ENCODE results near the gene CETP.

The CETP gene

GRCh38 chr16:57007050-57007449, 45.3 kb downstream of the CETP start:
- no peaks in the 10 kb centered on the region for H3K9me3 ChIP-seq (ENCODE audit: severe bottlenecking)
- no peaks in the 10 kb centered on the region for H3K36me3 ChIP-seq (ENCODE audit: low read depth)
- ATAC-seq (ENCODE audit: low read depth): no peak
- no peak overlapping the region for H3K27ac ChIP-seq (ENCODE audit: poor library complexity, severe bottlenecking)
- no peak for TF ChIP-seq CTCF (IDR thresholded peaks at IDR 0.05; ENCODE audit: poor library complexity, severe bottlenecking)
- DNase-seq (ENCODE audit: low spot score): no peak
- H3K27me3 ChIP-seq (ENCODE audit: insufficient read depth, poor library complexity, severe bottlenecking): no peaks in the 10 kb centered on the region
- no peak overlapping the region for H3K4me3 ChIP-seq (ENCODE audit: severe bottlenecking)
- peaks cover 3% of the 10 kb centered on the region for H3K4me1 ChIP-seq (ENCODE audit: insufficient read depth, poor library complexity, severe bottlenecking)

GRCh38 chr16:57007530-57007929, 45.8 kb downstream of the CETP start:
- ATAC-seq (ENCODE audit: low read depth) (no peak), DNase-seq (ENCODE audit: low spot score) (no peak)
- Histone ChIP-seq H3K4me3 (ENCODE audit: severe bottlenecking) (no peak overlapping the region), H3K36me3 (ENCODE audit: low read depth) (no peaks in the 10 kb centered on the region), H3K4me1 (ENCODE audit: insufficient read depth, poor library complexity, severe bottlenecking) (peaks cover 3% of the 10 kb centered on the region), H3K27me3 (ENCODE audit: insufficient read depth, poor library complexity, severe bottlenecking) (no peaks in the 10 kb centered on the region), H3K9me3 (ENCODE audit: severe bottlenecking) (no peaks in the 10 kb centered on the region), H3K27ac (ENCODE audit: poor library complexity, severe bottlenecking) (no peak overlapping the region)
- TF ChIP-seq CTCF (IDR thresholded peaks at IDR 0.05; ENCODE audit: poor library complexity, severe bottlenecking): no peak

DNA sequence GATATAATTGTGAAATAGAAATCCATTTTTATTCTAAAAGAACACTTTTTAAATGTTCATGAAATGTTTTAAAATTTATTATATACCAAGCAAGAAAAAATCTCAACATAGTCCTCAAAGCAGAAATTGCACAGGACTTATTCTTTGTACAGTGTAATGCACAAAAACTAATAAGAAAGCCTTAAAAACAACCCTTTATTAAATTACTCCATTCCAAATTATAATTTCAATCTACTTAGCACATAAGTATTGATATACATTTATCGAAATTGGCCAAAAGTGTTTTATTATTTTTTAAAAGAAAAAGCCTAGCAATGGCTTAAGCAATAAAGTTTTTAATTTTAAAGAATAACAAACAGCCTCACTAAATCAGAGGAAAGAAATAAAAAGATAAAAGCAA, 46.7 kb downstream of the CETP start:
- H3K36me3 ChIP-seq (ENCODE audit: low read depth): no peaks in the 10 kb centered on the region
- no peaks in the 10 kb centered on the region for H3K27me3 ChIP-seq (ENCODE audit: insufficient read depth, poor library complexity, severe bottlenecking)
- TF ChIP-seq CTCF (IDR thresholded peaks at IDR 0.05; ENCODE audit: poor library complexity, severe bottlenecking): no peak
- H3K27ac ChIP-seq (ENCODE audit: poor library complexity, severe bottlenecking): no peak overlapping the region
- H3K4me1 ChIP-seq (ENCODE audit: insufficient read depth, poor library complexity, severe bottlenecking): peaks cover 9% of the 10 kb centered on the region
- DNase-seq (ENCODE audit: low spot score): no peak
- ATAC-seq (ENCODE audit: low read depth): no peak
- H3K4me3 ChIP-seq (ENCODE audit: severe bottlenecking): no peak overlapping the region
- H3K9me3 ChIP-seq (ENCODE audit: severe bottlenecking): no peaks in the 10 kb centered on the region

- ATAC-seq (ENCODE audit: low read depth): no peak
- peaks cover 9% of the 10 kb centered on the region for H3K4me1 ChIP-seq (ENCODE audit: insufficient read depth, poor library complexity, severe bottlenecking)
Observed at GRCh38 chr16:57009643-57010170, 48.0 kb downstream of the CETP start.

More at GRCh38 chr16:57009643-57010170, 48.0 kb downstream of the CETP start:
- no peak for TF ChIP-seq CTCF (IDR thresholded peaks at IDR 0.05; ENCODE audit: poor library complexity, severe bottlenecking)
- Histone ChIP-seq H3K36me3 (ENCODE audit: low read depth) (no peaks in the 10 kb centered on the region), H3K4me3 (ENCODE audit: severe bottlenecking) (no peak overlapping the region), H3K9me3 (ENCODE audit: severe bottlenecking) (no peaks in the 10 kb centered on the region), H3K27me3 (ENCODE audit: insufficient read depth, poor library complexity, severe bottlenecking) (no peaks in the 10 kb centered on the region), H3K27ac (ENCODE audit: poor library complexity, severe bottlenecking) (no peak overlapping the region)
- DNase-seq (ENCODE audit: low spot score): no peak

All from RWPE2 (cell line).